Gastrocnemius medialis (tissue), 4 donors: ENCODE results near the gene MS4A2. TPM values are rescaled to one million over a fixed set of nuclear protein-coding genes. Genes with fewer than 3 reads are reported as not detected.

Experiments
- ATAC-seq, 2 donors: fragments of 150-250 bp; one replicate each; pipeline ENCODE4 v1.9.1; 2016
- DNase-seq, 2 donors: peaks; one replicate each; pipeline ENCODE4 v3.0.0-alpha.2; 2019
- H3K27ac ChIP-seq, 4 donors: fragments of 200-600 bp; sonication (generic); 1 replicate in 1 of 4; 2 replicates in 3 of 4; pipeline ENCODE4 v1.5.1; 2016 to 2018; ENCODE audit warnings: mild to moderate bottlenecking in 2 of 4, moderate library complexity in 1 of 4
- H3K27me3 ChIP-seq, 3 donors: fragments of 200-600 bp; sonication (generic) in 2 of 3; 1 replicate in 1 of 3; 2 replicates in 2 of 3; pipeline versions ENCODE4 v1.5.1 to v1.6.0; 2016 to 2019; ENCODE audit warnings: mild to moderate bottlenecking in 1 of 3, moderate library complexity in 1 of 3
- H3K36me3 ChIP-seq, 2 donors: fragments of 200-600 bp; sonication (generic) in 1 of 2; one replicate each; pipeline ENCODE4 v1.5.1; 2017 to 2018
- H3K4me1 ChIP-seq, 2 donors: fragments of 200-600 bp; sonication (generic) in 1 of 2; one replicate each; pipeline ENCODE4 v1.5.1; 2016 to 2017; ENCODE audit warnings: mild to moderate bottlenecking in 2 of 2
- H3K4me3 ChIP-seq, 4 donors: fragments of 200-600 bp; sonication (generic) in 3 of 4; 1 replicate in 1 of 4; 2 replicates in 3 of 4; pipeline ENCODE4 v1.5.1; 2016 to 2019; ENCODE audit warnings: mild to moderate bottlenecking in 2 of 4
- H3K9me3 ChIP-seq, 3 donors: fragments of 200-600 bp; sonication (generic) in 2 of 3; 1 replicate in 1 of 3; 2 replicates in 2 of 3; pipeline ENCODE4 v1.5.1; 2016 to 2019
- POLR2A ChIP-seq, 2 donors: fragments of 450-650 bp; IDR thresholded peaks; one replicate each; pipeline ENCODE4 v1.6.1; 2017; ENCODE audit warnings: antibody characterized with exemption in 2 of 2, mild to moderate bottlenecking in 2 of 2, moderate library complexity in 2 of 2
- in situ Hi-C, 4 donors: fragments of 200-750 bp; cut with MboI; loops; one replicate each; pipeline versions ENCODE4 v1.15.0 to v1.8.0; 2017; ENCODE audit warnings: low sequenced_read_pairs in 4 of 4
- intact Hi-C: fragments of 100-400 bp; cut with DNase I; formaldehyde crosslinking; loops from one replicate; pipeline ENCODE4 v1.15.1; 2023; ENCODE audit warnings: low total_unique reads
- total RNA-seq, 4 donors: library from RNA; depleted of rRNA; stranded (reverse); fragments of >200 nt; gene quantifications; one replicate each; pipeline versions ENCODE4 v1.1.0 to v1.2.3, GENCODE V29; 2016
- TF ChIP-seq, protein P1 (sequence below), 5 experiments: fragments of 450-650 bp in 3 of 5; fragments of 200-600 bp in 2 of 5; sonication (generic) in 2 of 5; IDR thresholded peaks in 4 of 5; conservative IDR thresholded peaks in 1 of 5; 1 replicate in 4 of 5; 2 replicates in 1 of 5; pipeline ENCODE4 v1.5.1; 2016 to 2019; ENCODE audit warnings: antibody characterized with exemption in 5 of 5, mild to moderate bottlenecking in 3 of 5, moderate library complexity in 3 of 5

The MS4A2 gene
- total RNA-seq, 4 donors from 2014 or later = 0.39 TPM; not detected in 3

GRCh38 chr11:60077216-60077817 is 11.1 kb upstream of the MS4A2 start:
- Histone ChIP-seq H3K27ac (no peak overlapping the region), H3K4me1 (no peaks in the 10 kb centered on the region), H3K36me3 (no peaks in the 10 kb centered on the region), H3K4me3 (no peak overlapping the region), H3K9me3 (no peaks in the 10 kb centered on the region), H3K27me3 (no peaks in the 10 kb centered on the region)
- in situ Hi-C loops = loop anchor here in 1 of 4 donors (25.0 kb wide), 1 partner anchor 110 kb away; the partner anchor contains the start of gene MS4A6A
- intact Hi-C loops = no loop called here
- DNase-seq = no peak
- no peak for ATAC-seq
- no peak for TF ChIP-seq POLR2A (IDR thresholded peaks at IDR 0.05)
- TF ChIP-seq, protein P1, sequence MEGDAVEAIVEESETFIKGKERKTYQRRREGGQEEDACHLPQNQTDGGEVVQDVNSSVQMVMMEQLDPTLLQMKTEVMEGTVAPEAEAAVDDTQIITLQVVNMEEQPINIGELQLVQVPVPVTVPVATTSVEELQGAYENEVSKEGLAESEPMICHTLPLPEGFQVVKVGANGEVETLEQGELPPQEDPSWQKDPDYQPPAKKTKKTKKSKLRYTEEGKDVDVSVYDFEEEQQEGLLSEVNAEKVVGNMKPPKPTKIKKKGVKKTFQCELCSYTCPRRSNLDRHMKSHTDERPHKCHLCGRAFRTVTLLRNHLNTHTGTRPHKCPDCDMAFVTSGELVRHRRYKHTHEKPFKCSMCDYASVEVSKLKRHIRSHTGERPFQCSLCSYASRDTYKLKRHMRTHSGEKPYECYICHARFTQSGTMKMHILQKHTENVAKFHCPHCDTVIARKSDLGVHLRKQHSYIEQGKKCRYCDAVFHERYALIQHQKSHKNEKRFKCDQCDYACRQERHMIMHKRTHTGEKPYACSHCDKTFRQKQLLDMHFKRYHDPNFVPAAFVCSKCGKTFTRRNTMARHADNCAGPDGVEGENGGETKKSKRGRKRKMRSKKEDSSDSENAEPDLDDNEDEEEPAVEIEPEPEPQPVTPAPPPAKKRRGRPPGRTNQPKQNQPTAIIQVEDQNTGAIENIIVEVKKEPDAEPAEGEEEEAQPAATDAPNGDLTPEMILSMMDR (IDR thresholded peaks at IDR 0.05 in 4 of 5, conservative IDR thresholded peaks at IDR 0.05 in 1 of 5) = no peak

- intact Hi-C loops = no loop called here
- Histone ChIP-seq H3K27ac (no peak overlapping the region), H3K36me3 (no peaks in the 10 kb centered on the region), H3K27me3 (no peaks in the 10 kb centered on the region), H3K4me3 (no peak overlapping the region), H3K4me1 (no peaks in the 10 kb centered on the region), H3K9me3 (no peaks in the 10 kb centered on the region)
- ATAC-seq (no peak), DNase-seq (no peak)
- in situ Hi-C loops = loop anchor here in 1 of 4 donors (25.0 kb wide), 1 partner anchor 109 kb away; the partner anchor contains the start of gene MS4A6A
- TF ChIP-seq, protein P1 (IDR thresholded peaks at IDR 0.05 in 4 of 5, conservative IDR thresholded peaks at IDR 0.05 in 1 of 5) = no peak
- no peak for TF ChIP-seq POLR2A (IDR thresholded peaks at IDR 0.05)
Measured at GRCh38 chr11:60077981-60078380, 10.5 kb upstream of the MS4A2 start.

GRCh38 chr11:60078745-60079144 is 9.7 kb upstream of the MS4A2 start:
- intact Hi-C loops = no loop called here
- ATAC-seq (no peak), DNase-seq (no peak)
- in situ Hi-C loops = loop anchor here in 1 of 4 donors (25.0 kb wide), 1 partner anchor 109 kb away; the partner anchor contains the start of gene MS4A6A
- Histone ChIP-seq H3K27ac (no peak overlapping the region), H3K9me3 (no peaks in the 10 kb centered on the region), H3K27me3 (no peaks in the 10 kb centered on the region), H3K4me3 (no peak overlapping the region), H3K4me1 (no peaks in the 10 kb centered on the region), H3K36me3 (no peaks in the 10 kb centered on the region)
- TF ChIP-seq POLR2A (IDR thresholded peaks at IDR 0.05) = no peak
- TF ChIP-seq, protein P1 (IDR thresholded peaks at IDR 0.05 in 4 of 5, conservative IDR thresholded peaks at IDR 0.05 in 1 of 5) = no peak

DNA sequence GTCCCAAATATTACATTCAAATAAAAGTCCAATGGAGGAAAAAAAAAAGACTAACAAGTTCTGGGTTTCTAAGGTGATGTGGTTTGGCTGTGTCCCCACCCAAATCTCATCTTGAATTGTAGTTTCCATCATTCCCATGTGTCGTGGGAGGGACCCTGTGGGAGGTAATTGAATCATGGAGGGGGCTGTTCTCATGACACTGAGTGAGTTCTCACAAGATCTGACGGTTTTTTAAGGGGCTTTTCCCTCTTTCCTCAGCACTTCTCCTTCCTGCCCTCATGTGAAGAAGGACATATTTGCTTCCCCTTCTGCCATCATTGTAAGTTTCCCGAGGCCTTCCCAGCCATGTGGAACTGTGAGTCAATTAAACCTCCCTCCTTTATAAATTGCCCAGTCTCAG is 7.9 kb upstream of the MS4A2 start:
- no peak overlapping the region for H3K4me3 ChIP-seq
- no peak overlapping the region for H3K27ac ChIP-seq
- intact Hi-C loops = no loop called here
- TF ChIP-seq, protein P1 (IDR thresholded peaks at IDR 0.05 in 4 of 5, conservative IDR thresholded peaks at IDR 0.05 in 1 of 5) = no peak
- no peak for TF ChIP-seq POLR2A (IDR thresholded peaks at IDR 0.05)
- no peaks in the 10 kb centered on the region for H3K9me3 ChIP-seq
- DNase-seq (no peak), ATAC-seq (no peak)
- H3K27me3 ChIP-seq = no peaks in the 10 kb centered on the region
- in situ Hi-C loops = loop anchor here in 1 of 4 donors (25.0 kb wide), 1 partner anchor 107 kb away; the partner anchor contains the start of gene MS4A6A
- H3K4me1 ChIP-seq = no peaks in the 10 kb centered on the region
- no peaks in the 10 kb centered on the region for H3K36me3 ChIP-seq
